Stimulated activated CD8-positive, alpha-beta memory T cell treated with anti-CD3 and anti-CD28 coated beads, Interleukin-7, amount 100 ng/mL, for 48 hours (primary cell): ENCODE results near the gene KRCC1.
"Not testable (repeated sequence)": the region's sequence is repeated elsewhere in the genome, so short reads cannot be mapped to it uniquely, and the experiment has no call there.

ENCODE experiments used
- DNase-seq, 2 donors: peaks; one replicate each; pipeline ENCODE4 v3.0.0-alpha.2; 2020; ENCODE audit warnings: low read depth in 1 of 2; ENCODE audit errors: extremely low read depth in 1 of 2

The KRCC1 gene

GRCh38 chr2:88006912-88007439 is 48.6 kb downstream of the KRCC1 start:
- DNase-seq = no peak

GRCh38 chr2:88005776-88006175 is 49.8 kb downstream of the KRCC1 start:
- DNase-seq = no peak

- DNase-seq = no peak
These were observed 52.4 kb downstream of the KRCC1 start for GRCh38 chr2:88003074-88003755.

GRCh38 chr2:88002359-88002707 is 53.2 kb downstream of the KRCC1 start:
- DNase-seq = no peak

- not testable (repeated sequence) for DNase-seq
These were observed 55.1 kb downstream of the KRCC1 start for GRCh38 chr2:88000474-88000873.

- DNase-seq = no peak
These were observed 59.0 kb downstream of the KRCC1 start for GRCh38 chr2:87996570-87996969.

- DNase-seq = no peak
These were observed 59.8 kb downstream of the KRCC1 start for GRCh38 chr2:87995756-87996155.

- not testable (repeated sequence) for DNase-seq
These were observed 61.2 kb downstream of the KRCC1 start for GRCh38 chr2:87994304-87994850.

GRCh38 chr2:87992569-87992968 is 63.0 kb downstream of the KRCC1 start:
- not testable (repeated sequence) for DNase-seq

GRCh38 chr2:87987473-87987872 is 68.1 kb downstream of the KRCC1 start:
- not testable (repeated sequence) for DNase-seq

GRCh38 chr2:87985902-87986301 is 69.7 kb downstream of the KRCC1 start:
- not testable (repeated sequence) for DNase-seq

GRCh38 chr2:87981182-87981581 is 74.4 kb downstream of the KRCC1 start:
- not testable (repeated sequence) for DNase-seq
